C1 segment of cervical spinal cord (tissue), 14 donors: ENCODE data around the gene CEBPB.

Source experiments
- DNase-seq, 14 donors: peaks; one replicate each; lab custom pipeline; 2025; lab: John Stamatoyannopoulos, UW

The CEBPB gene

GRCh38 chr20:50210066-50210619 is 19.5 kb downstream of the CEBPB start:
- DNase-seq = no peak

- DNase-seq = no peak
These were observed 20.5 kb downstream of the CEBPB start for GRCh38 chr20:50211091-50211490.

GRCh38 chr20:50213531-50214106 is 23.0 kb downstream of the CEBPB start:
- no peak for DNase-seq

GRCh38 chr20:50214226-50215024 is 23.8 kb downstream of the CEBPB start:
- no peak for DNase-seq

GRCh38 chr20:50215101-50215690 is 24.6 kb downstream of the CEBPB start:
- DNase-seq = no peak

GRCh38 chr20:50215926-50216325 is 25.3 kb downstream of the CEBPB start:
- no peak for DNase-seq

GRCh38 chr20:50216543-50217206 is 26.0 kb downstream of the CEBPB start:
- no peak for DNase-seq

GRCh38 chr20:50217207-50217949 is 26.7 kb downstream of the CEBPB start:
- no peak for DNase-seq

- DNase-seq = no peak
These were observed 28.4 kb downstream of the CEBPB start for GRCh38 chr20:50218987-50219435.

GRCh38 chr20:50219600-50219999 is 29.0 kb downstream of the CEBPB start:
- no peak for DNase-seq

GRCh38 chr20:50220093-50220893 is 29.7 kb downstream of the CEBPB start:
- no peak for DNase-seq

- no peak for DNase-seq
These were observed 30.3 kb downstream of the CEBPB start for GRCh38 chr20:50220894-50221365.

GRCh38 chr20:50221501-50222308 is 31.1 kb downstream of the CEBPB start:
- DNase-seq = peak in 2 of 14 donors; percentile 2 to 46

- no peak for DNase-seq
These were observed 31.8 kb downstream of the CEBPB start for GRCh38 chr20:50222309-50223038.

GRCh38 chr20:50223039-50224005 is 32.7 kb downstream of the CEBPB start:
- DNase-seq = no peak

- DNase-seq = no peak
These were observed 33.4 kb downstream of the CEBPB start for GRCh38 chr20:50224052-50224451.

- DNase-seq = peak in 1 of 14 donors; percentile 35
These were observed 34.1 kb downstream of the CEBPB start for GRCh38 chr20:50224531-50225255.
